ENCODE results near the gene PKIB. TPM values are rescaled to one million over a fixed set of nuclear protein-coding genes. Genes with fewer than 3 reads are reported as not detected.

Gene PKIB
- total and polyA plus RNA-seq, 2 of the 4 experiments (the other 2 are of a cell fraction) = 6.3 to 13.1 TPM

Small RNA genes within 50 kb of the gene (microRNA-seq; reads per million reads assigned to microRNA genes)
- gene RN7SL564P (ENCODE audit: insufficient read depth, insufficient read length) = not detected

Small RNA genes within 50 kb of the gene (small RNA-seq; reads per million reads assigned to genes)
- gene RN7SL564P = 0 to 0.31 (median 0) reads per million in 5 experiments

Other genes starting within 250 kb of the PKIB start
- gene HSF2, start 210.8 kb upstream of the PKIB start, total RNA-seq (2012; rRNA removed) = 28.9 and 31.1 TPM in 2 replicates
- 17.6 and 19.0 TPM in 2 replicates for gene HSF2, start 210.8 kb upstream of the PKIB start, polyA plus RNA-seq (2012; rRNA removed)
- 123 and 235 TPM in 2 replicates for gene SERINC1, start 138.6 kb upstream of the PKIB start, total RNA-seq (2012; rRNA removed)
- gene SERINC1, start 138.6 kb upstream of the PKIB start, polyA plus RNA-seq (2012; rRNA removed) = 55.3 and 79.8 TPM in 2 replicates
- gene FABP7, start 169.3 kb downstream of the PKIB start, total RNA-seq (2012; rRNA removed) = not detected in 2 replicates
- gene FABP7, start 169.3 kb downstream of the PKIB start, polyA plus RNA-seq (2012; rRNA removed) = not detected in 2 replicates
- gene SMPDL3A, start 178.9 kb downstream of the PKIB start, total RNA-seq (2012; rRNA removed) = 9.7 and 9.9 TPM in 2 replicates
- 14.2 TPM in 2 replicates for gene SMPDL3A, start 178.9 kb downstream of the PKIB start, polyA plus RNA-seq (2012; rRNA removed)

Measured in IMR-90 (cell line).